ENCODE results near the gene FHDC1. TPM values are rescaled to one million over a fixed set of nuclear protein-coding genes. Genes with fewer than 3 reads are reported as not detected.

FHDC1 gene
- total RNA-seq, 4 donors from 2014 or later = 25.6 to 65.1 (median 37.2) TPM

- TF ChIP-seq POLR2A (IDR thresholded peaks at IDR 0.05) = no peak
- TF ChIP-seq CTCF (IDR thresholded peaks at IDR 0.05) = no peak
These were observed 18.4 kb upstream of the FHDC1 start for GRCh38 chr4:152917543-152918395.

GRCh38 chr4:152919826-152920225, 16.3 kb upstream of the FHDC1 start:
- TF ChIP-seq POLR2A (IDR thresholded peaks at IDR 0.05) (no peak), CTCF (IDR thresholded peaks at IDR 0.05) (no peak)
- 93 to 100% methylated on average over 2 of the region's 2 CpGs for WGBS, 2 donors
- intact Hi-C loops (cut with DNase I; ENCODE audit: low total_unique reads) = no loop called here
- H3K4me3 ChIP-seq (ENCODE audit: low read depth, poor library complexity, severe bottlenecking) = no peak overlapping the region
- no peak for DNase-seq (ENCODE audit: low spot score in 2 of 2)

More at GRCh38 chr4:152917543-152918395, 18.4 kb upstream of the FHDC1 start:
- WGBS, 2 donors = 91 to 93% methylated on average over 3 of the region's 3 CpGs
- intact Hi-C loops (cut with DNase I; ENCODE audit: low total_unique reads) = no loop called here
- H3K4me3 ChIP-seq (ENCODE audit: low read depth, poor library complexity, severe bottlenecking) = no peak overlapping the region
- DNase-seq (ENCODE audit: low spot score in 2 of 2) = no peak

GRCh38 chr4:152920768-152921167, 15.4 kb upstream of the FHDC1 start:
- no peak overlapping the region for H3K4me3 ChIP-seq (ENCODE audit: low read depth, poor library complexity, severe bottlenecking)
- WGBS, 2 donors = 48 to 64% methylated on average over 1 of the region's 1 CpG
- TF ChIP-seq CTCF (IDR thresholded peaks at IDR 0.05) = no peak
- no peak for TF ChIP-seq POLR2A (IDR thresholded peaks at IDR 0.05)
- no peak for DNase-seq (ENCODE audit: low spot score in 2 of 2)
- intact Hi-C loops (cut with DNase I; ENCODE audit: low total_unique reads) = no loop called here

- TF ChIP-seq POLR2A (IDR thresholded peaks at IDR 0.05) (no peak), CTCF (IDR thresholded peaks at IDR 0.05) (no peak)
- H3K4me3 ChIP-seq (ENCODE audit: low read depth, poor library complexity, severe bottlenecking) = no peak overlapping the region
- DNase-seq (ENCODE audit: low spot score in 2 of 2) = no peak
- intact Hi-C loops (cut with DNase I; ENCODE audit: low total_unique reads) = no loop called here
These were observed 14.8 kb upstream of the FHDC1 start for GRCh38 chr4:152921284-152921683.

GRCh38 chr4:152925851-152926250, 10.3 kb upstream of the FHDC1 start:
- intact Hi-C loops (cut with DNase I; ENCODE audit: low total_unique reads) = no loop called here
- no peak overlapping the region for H3K4me3 ChIP-seq (ENCODE audit: low read depth, poor library complexity, severe bottlenecking)
- TF ChIP-seq CTCF (IDR thresholded peaks at IDR 0.05) (no peak), POLR2A (IDR thresholded peaks at IDR 0.05) (no peak)
- 91 to 97% methylated on average over 1 of the region's 1 CpG for WGBS, 2 donors
- DNase-seq (ENCODE audit: low spot score in 2 of 2) = no peak
